Lung microvascular endothelial cell (primary cell): ENCODE results near the gene SUCLG2. TPM values are rescaled to one million over a fixed set of nuclear protein-coding genes. Genes with fewer than 3 reads are reported as not detected.
A peak's percentile ranks its signal among the peaks of the same experiment; 100 is the strongest.

ENCODE experiments used
- DNase-seq, 2 donors: peaks; one replicate each; pipeline versions ENCODE4 v3.0.0 to v3.0.0-alpha.2; 2010; ENCODE audit warnings: low read depth in 2 of 2
- total RNA-seq: library from RNA; depleted of rRNA; stranded (reverse); fragments of >200 nt; gene quantifications from 2 replicates; pipeline ENCODE4 v1.2.1, GENCODE V29; 2014

The SUCLG2 gene
- total RNA-seq, 1 donor from 2014 or later, result 27.6 TPM

DNA sequence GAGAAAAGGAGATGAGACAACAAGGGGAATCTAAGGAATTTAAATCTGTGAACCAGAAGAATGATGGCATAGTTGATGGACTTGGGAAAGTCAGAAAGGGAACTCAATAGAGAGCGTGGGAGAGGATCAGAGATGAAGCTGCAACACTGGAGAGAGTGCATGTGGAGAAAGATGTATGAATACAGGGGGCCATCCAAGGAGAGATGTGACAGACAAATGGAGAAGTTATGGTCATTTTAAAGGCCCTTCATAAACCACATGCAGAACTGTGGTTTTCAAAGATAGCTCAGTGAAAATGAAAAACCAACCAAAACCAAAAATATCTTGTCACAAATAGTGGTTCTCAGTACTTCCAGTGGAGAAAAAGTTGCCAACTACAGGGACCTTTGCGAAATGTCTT, 265.2 kb downstream of the SUCLG2 start:
- DNase-seq, result no peak

DNA sequence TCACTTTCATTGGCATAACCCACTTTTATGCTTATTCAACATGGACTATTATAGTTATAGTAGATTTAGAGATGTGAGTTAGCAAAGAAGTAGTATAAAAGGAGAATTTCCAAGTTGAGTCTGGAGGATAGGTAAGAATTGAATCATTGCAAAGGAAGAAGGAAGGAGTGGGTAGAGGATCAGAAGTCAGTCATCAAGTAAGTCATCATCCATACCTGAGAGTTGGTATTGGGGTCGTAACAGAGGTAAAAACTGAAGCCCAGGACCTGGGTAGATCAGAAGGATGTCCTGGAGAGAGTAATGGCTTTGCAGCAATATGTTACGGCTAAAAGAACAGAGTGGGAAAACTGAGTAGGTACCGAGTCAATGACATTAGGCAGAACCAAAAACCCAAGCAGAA, 265.7 kb downstream of the SUCLG2 start:
- no peak for DNase-seq

DNA sequence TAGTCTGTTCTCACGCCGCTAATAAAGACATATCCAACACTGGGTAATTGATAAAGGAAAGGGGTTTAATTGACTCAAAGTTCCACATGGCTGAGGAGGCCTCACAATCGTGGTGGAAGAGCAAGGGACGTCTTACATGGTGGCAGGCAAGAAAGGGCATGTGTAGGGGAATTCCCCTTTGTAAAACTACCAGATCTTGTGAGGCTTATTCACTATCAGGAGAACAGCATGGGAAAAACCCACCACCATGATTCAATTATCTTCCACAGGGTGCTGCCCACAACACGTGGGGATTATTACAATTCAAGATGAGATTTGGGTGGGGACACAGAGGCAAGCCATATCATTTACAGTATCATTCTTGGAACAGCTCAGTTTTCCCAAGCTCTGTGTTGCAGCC, 268.0 kb downstream of the SUCLG2 start:
- peak in 1 of 2 donors; percentile 13 for DNase-seq

DNA sequence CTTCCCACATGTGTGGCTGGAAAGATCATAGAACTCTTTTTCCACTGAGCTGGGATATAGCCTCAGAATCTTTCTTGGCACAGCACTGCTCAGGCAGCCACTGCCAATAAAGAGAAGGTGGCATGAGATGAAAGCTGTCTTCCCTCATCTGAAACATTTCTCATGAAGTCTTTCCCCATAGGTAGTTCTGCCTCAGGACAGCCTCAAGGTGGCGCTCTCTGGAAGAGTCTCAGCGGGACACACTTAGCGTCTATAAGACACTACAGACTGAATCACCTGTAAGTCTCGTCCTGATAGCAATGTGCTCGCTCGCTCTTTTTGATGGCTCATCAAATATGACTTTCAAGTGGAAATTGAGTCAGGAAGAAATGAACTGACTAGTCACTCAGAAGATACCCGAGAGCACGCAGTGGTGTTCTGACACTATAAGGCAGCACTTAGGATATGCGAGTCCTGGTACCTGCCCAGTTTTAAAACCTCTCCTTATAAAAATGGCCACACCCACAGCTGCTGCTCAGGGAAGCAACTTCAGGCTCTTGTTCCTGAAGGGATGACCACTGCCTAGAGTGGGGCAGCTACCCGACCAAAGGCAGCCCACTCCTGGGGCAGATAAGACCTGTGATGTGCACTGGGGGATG, 269.5 kb downstream of the SUCLG2 start:
- peak; percentile 63 to 79 for DNase-seq

DNA sequence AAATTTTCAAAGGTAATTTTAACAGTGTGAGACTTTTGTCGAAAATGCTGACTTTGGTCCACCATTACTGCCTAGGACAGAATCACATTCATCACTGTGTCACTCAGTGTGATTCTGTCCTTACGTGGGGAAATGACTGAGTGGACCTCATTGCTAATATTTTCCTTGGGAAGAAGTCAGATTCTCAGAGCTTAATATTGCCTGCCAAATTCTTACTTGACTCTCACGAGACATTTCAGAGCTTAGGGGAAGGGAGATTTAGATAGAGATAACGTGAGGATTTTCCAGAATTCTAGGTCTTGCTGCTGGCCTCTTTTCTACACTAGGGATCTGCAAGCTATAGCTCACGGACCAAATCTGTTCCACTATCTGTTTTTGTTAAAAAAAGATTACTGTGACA, 270.4 kb downstream of the SUCLG2 start:
- DNase-seq, result no peak

DNA sequence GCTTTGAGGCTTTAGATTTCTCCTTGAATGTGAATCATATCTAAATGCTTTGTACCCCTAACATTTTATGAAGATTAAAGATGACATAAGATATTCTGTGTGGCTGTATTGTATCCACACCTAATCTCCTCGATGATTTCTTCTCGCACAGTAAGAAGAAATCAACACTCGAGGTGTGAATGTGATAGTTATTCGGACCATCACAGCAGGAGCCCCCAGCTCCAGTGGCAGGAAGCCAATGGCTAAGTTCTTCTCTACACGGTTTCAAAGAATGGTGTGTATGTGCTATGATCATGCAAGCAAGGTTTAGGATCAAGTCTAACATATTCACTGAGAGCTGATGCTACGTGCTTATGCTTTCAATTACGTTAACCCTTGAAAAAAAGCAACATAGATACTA, 271.0 kb downstream of the SUCLG2 start:
- DNase-seq, result no peak

DNA sequence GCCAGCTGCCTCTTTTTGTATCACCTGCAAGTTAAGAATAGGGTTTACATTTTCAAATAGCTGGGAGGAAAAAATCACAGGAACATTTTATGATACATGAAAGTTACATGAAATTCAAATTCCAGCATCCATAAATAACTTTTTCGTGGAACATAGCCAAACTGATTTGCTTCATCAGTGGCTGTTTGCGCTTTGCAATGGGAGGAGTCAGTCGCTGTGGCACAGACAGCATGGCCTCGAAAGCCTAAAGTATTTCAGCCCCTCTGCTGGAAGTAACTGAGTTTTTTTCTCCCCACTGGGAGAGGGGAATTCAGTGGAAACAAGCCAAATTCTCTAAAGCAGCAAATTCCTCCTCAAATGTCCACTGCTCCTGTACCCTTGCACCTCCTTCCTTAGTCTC, 271.9 kb downstream of the SUCLG2 start:
- DNase-seq, result no peak

DNA sequence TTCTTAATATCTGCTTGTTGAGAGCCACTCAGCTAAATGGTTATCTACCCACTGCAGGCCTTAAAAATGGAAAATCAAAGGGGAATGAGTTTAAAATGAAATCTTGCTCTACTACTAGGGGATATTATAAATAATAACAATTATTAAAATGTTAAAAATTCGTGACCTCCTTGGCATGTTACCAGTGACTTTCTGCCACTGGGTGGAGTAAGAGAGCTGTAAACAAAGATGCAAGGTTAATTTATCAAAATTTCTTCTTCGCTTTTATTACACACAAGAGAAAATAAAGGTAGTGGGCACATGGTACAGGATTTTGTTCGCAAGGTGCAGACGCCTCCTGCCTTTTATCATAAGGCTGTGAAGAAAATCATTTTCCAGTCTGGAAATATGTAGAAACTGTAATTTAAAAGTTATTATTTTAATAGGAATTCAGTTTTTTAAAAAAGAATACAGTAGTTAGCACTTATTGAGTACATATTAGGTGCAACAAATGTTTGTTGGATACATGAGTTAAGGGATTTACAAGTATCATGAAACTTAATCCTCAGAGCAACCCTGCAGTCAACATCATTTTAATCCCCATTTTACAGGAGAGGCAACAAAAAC, 272.6 kb downstream of the SUCLG2 start:
- peak; percentile 49 to 63 for DNase-seq

DNA sequence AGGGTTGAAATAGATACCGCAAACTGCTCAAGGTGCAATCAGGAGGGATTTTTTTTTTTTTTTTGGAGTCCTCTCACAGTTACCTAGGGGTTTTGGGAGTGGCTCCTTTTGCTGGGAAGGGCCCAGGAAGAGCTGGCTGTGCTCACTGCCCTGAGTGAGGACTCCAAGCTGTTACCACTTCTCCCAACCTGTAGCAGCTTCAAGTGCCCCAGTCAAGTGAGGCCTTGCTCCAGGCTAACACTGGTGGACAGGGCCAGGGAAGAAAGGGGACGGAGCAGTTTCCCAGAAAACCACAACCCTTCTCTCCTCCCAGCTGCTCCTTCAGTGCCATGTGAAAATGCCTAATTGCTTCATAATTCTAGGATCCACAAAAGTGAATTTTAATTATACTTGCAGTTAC, 274.3 kb downstream of the SUCLG2 start:
- no peak for DNase-seq

DNA sequence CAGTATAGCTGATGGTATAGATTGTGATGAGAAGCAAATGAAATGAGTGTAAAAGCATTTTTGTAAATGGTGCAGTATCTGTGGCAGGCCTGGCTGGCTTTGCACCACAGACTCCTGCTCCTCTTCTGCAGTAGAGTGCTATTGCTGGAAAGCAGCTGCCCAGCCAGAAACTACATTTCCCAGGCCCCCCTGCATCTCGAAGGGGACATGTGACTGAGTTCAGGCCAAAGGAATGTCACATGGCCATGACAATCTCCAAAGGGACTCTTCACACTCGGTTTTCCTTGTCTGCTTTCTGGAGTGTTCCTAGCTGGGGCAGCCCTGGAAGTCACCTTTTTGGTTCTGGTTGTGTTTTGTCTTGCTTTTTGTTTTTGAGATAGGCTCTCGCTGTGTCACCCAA, 277.1 kb downstream of the SUCLG2 start:
- no peak for DNase-seq

DNA sequence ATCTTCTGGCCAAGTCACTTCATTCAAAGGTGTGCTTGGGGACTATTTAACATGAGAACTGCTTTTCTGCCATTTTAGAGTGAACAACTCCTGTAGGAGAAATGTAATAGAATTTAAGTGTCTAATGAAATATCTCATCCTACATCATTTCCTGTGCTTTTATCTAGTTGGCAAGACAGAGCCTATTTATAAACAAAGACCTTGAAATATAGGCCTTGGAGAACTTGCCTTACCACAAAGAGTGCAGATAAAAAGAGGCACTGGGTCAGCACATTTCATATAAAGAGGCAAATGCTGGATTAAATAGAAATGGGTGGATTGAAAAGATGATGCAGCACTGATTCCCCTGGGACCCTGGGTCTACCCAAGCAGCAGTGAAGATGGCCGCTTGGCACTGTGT, 278.0 kb downstream of the SUCLG2 start:
- DNase-seq, result no peak

DNA sequence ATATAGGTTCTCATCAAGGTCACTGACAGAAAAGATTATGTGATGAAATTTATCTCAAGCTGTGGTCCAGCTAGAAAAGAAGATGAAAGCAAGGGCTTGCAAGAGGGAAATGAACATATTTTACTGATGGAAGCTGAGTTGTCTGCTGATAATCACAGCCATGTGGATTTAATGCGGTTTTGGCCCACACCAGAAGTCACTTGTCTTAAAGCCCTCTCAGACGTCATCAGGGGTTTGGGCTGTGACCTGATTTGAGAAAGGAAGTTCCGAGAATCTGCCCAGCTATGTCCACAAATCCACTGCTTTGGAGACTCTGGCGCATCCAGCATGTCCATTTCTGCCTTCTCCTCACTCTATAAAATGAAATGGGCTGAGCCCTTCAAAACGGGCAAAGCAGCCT, 278.4 kb downstream of the SUCLG2 start:
- DNase-seq, result no peak

DNA sequence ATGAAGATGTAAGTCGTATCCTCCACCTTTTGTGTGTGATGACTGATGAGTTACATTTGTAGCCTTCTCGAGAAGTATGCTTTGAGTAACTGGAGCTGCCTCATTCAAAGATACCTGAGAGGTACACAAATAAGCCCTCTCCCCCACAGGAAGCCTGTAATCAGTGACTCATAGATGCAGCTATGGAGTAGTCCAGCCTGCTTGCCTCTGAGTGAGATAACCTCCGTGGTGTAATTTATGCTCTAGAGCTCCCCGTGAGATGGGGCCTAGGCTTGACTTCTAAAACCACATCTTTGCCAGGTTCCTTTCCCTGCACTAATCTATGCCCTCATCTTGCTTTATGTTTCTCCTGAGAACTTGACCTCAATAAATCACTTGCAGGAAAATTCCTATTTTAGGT, 291.7 kb downstream of the SUCLG2 start:
- DNase-seq, result peak in 1 of 2 donors; percentile 18

DNA sequence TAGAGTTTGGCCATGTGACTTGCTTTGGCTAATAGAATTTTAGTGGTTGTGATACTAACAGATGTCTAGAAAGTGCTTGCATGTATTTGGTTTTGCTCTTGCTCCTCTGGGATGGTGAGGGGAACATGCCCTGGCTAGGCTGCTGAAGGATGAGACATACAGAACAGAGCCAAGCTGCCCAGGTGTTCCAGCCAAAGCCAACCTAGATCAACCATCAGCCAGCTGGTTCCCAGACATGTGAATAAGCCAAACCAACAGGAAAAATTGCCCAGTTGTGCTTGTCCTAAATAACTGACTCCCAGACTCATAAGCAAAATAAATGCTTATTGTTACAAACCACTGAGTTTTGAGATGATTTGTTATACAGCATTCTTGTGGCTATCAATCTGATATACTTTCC, 292.6 kb downstream of the SUCLG2 start:
- DNase-seq, result no peak

DNA sequence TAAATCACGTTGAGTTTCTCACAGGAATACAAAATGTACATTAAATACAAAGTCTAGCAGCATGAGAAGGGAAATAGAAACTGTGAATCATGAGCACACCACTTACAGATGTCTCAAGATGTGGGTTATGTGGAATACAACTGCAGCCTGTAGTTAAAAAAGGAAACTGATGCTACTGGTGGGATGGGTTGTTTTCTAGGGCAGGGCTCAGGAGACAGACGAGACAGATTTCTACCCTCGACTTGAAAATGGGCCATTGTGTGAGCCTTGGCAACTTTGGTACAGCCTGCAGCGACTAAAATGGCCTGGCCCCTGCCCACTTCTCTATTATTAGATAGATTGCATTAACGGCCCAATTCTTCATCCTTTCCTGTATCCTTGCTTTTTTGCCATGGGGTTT, 293.1 kb downstream of the SUCLG2 start:
- DNase-seq, result no peak

DNA sequence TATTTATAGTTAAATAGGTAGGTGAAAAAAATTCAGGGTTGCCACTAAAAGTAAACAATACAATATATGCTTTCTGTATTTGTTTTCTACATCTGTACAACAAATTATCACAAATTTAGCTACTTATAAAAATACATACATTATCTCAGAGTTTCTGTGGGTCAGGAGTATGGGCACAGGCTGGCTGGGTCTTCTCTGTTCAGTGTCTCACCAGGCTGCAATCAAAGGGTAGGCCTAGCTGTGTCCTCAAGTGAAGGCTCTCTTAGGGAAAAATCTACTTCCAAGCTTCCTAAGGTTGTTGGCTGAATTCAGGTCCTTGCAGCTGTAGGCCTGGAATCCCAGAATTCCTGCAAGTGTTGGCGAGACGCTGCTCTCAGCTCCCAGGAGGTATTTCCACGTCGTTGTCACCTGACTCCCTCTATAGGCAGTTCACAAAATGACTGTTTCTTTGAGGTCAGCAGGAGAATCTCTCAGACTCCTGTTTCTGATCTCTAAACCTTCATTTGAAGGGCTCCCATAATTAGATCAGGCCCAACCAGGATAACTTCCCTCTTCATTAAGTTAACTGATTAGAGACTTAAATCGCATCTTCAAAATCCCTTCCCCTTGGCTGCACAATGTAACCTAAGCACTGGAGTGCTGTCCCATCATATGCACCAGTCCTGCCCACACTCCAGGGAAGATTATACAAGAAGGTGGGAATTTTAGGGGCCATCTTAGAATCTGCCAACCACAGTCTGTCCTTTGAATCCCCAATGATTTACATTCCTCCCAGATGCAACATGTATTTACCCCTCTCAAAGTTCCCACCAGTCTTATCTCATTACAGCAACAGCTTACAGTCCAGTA, 296.6 kb downstream of the SUCLG2 start:
- peak; percentile 20 to 36 for DNase-seq

DNA sequence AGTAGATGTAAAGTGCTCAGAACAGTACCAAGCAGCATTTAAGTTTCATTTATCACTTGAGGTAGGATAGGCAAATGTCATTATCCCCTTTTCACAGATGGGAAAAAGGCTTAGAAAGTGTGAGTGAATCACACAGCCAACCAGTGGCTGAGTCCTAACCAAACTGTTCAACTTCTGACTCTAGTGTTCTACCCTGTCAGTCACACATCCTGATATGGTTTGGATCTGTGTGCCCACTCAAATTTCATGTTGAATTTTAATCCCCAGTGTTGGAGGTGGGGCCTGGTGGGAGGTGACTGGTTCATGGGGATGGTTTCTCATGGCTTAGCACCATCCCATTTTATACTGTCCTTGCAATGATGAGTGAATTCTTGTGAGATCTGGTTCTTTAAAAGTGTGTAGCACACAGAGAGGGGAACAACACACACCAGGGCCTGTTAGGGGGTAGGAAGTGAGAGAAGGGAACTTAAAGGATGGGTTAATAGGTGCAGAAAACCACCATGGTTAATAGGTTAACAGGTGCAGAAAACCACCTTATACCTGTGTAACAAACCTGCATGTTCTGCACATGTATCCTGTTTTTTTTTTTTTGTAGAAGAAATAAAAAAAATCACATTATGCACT, 304.7 kb downstream of the SUCLG2 start:
- peak in 1 of 2 donors; percentile 28 for DNase-seq

DNA sequence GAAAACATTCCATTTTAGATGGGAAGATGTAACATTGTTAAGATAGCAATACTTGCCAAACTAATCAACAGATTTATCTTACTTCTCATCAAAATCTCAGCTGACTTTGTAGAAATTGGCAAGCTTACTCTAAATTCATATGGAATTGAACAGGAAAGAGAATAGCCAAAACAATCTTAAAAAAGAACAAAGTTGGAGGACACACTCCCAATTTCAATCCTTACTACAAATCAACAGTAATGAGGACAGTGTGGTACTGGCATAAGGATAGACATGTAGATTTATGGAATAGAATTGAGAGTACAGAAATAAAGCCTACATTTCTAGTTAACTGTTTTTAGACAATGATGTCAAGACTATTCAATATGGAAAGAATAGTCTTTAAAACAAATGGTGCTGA, 308.3 kb downstream of the SUCLG2 start:
- DNase-seq, result no peak

DNA sequence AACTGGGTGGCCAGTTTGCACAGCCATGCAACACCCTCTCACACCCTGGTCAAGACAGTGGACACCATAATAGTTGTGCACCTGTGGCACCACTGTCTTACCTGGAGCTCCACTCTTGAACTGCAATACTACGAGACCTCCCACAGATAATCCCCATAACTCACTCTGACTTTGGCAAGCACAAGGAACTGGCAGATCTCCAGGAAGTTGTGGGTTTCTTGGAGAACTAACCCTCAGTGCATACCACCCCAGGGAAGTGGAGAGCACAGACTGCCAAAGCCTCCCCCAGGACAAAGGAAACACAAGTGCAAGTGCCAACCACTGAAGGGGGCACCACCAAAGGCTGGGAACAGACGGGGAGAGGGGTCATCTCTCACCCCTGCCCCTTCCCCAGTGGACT, 318.6 kb downstream of the SUCLG2 start:
- peak in 1 of 2 donors; percentile 2 for DNase-seq

DNA sequence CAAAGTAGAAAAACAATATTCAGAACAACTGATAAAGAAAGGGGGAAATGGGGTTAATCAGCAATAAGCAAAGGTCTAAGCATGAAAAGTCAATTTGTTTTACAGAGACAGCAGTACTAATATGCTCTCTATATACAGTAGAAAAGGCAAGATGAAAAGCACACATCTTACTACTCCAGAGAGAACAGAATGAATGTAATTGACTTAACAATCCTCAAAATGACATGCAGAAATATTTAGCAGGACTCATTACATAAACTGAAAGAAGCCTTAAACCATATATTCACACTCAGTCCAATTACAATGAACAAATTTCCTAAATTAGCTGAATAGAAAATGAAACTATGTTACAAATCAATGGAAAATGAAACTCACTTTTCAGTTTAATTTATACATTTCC, 319.8 kb downstream of the SUCLG2 start:
- DNase-seq, result no peak

DNA sequence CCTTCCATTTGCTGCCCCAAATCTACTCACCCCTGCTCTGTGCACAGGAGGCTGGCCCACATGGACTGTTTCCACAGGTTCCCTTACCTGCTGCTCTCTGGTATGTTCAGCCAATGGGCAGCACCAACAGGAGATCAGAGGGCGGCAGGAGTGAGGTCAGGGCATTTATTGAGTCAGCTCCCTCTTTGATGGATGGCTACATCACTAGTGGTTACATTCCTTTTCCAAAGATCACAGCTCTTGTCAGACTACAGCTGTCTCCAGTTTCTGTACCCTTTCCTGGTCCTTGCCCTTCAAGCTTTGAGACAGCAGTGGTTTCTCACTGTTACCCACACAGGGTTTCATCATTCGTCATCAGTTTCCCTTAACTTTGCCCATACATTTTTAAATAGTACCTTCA, 325.1 kb downstream of the SUCLG2 start:
- DNase-seq, result no peak

DNA sequence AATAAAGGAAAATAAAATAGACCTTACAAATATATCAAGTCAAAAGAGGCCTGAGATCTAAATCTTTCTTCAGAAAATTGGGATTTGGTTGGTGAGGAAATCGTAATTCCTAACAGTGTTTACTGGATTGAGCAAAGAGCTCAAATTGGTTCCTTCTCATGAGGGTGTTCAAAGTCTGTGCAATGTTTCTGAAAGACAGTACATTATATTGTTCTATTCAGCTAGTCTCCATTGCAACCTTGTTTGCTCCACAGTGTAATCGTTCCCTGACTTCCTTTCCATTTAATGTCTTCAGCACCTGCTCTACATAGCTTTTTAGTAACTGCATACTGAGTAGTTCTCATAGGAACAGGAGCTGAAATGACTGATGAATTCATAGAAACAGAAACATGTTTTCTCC, 326.8 kb downstream of the SUCLG2 start:
- DNase-seq, result no peak
